Neural cell (in vitro differentiated cells): ENCODE results near the gene COL5A1.

Experiments
- EP300 ChIP-seq: fragments of 450-650 bp; conservative IDR thresholded peaks from 2 replicates; pipeline ENCODE4 v1.6.1; 2014; ENCODE audit warnings: antibody characterized with exemption, mild to moderate bottlenecking, moderate library complexity; ENCODE audit not compliant: poor library complexity, severe bottlenecking
- EZH2 ChIP-seq: fragments of 200-600, 300-800 bp; shearing (Covaris generic), sonication (generic); IDR thresholded peaks from 2 replicates; pipeline ENCODE4 v1.6.1; 2014; ENCODE audit warnings: antibody characterized with exemption, low read length, borderline replicate concordance, mild to moderate bottlenecking; ENCODE audit not compliant: insufficient read depth, poor library complexity, severe bottlenecking
- MXI1 ChIP-seq: fragments of 450-650 bp; conservative IDR thresholded peaks from 2 replicates; pipeline ENCODE4 v1.6.1; 2014; ENCODE audit warnings: antibody characterized with exemption, mild to moderate bottlenecking; ENCODE audit not compliant: poor library complexity, severe bottlenecking
- POLR2AphosphoS5 ChIP-seq: IDR thresholded peaks from 2 replicates; pipeline ENCODE4 v1.6.1; 2012
- RAD21 ChIP-seq: fragments of 450-650 bp; conservative IDR thresholded peaks from 2 replicates; pipeline ENCODE4 v1.6.1; 2014; ENCODE audit warnings: antibody characterized with exemption, mild to moderate bottlenecking, moderate library complexity
- SMC3 ChIP-seq: fragments of 450-650 bp; conservative IDR thresholded peaks from 2 replicates; pipeline ENCODE4 v1.6.1; 2014; ENCODE audit warnings: antibody characterized with exemption, mild to moderate bottlenecking, moderate library complexity; ENCODE audit not compliant: poor library complexity
- TAF1 ChIP-seq: IDR thresholded peaks from 2 replicates; pipeline ENCODE4 v1.6.1; 2012; ENCODE audit warnings: low read depth
- TF ChIP-seq, protein P1 (sequence below): fragments of 450-650 bp; IDR thresholded peaks from 2 replicates; pipeline ENCODE4 v1.5.1; 2014; ENCODE audit warnings: antibody characterized with exemption, mild to moderate bottlenecking, moderate library complexity; ENCODE audit not compliant: poor library complexity, severe bottlenecking
- TF ChIP-seq, protein P2 (sequence below): IDR thresholded peaks from 2 replicates; pipeline ENCODE4 v1.6.1; 2012; ENCODE audit warnings: borderline replicate concordance

DNA sequence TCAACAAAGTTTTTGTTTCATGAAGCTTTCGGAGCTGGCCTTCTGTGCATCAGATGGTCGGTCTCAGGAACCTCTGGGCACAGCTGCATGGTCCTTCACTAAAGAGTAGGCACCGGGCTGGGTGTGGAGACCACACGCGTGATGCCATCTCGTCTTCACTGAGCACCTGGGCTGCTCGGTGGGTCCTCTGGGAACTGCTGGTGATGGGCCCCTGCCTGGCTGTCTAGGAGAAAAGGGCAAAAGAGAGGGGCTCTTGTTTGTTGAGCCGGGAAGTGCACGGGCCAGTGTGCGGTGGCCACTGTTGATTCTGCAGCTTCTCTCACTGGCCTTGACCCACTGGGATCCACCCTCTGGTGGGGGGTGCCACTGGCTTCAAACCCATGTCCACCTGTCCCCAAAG, 46.0 kb downstream of the COL5A1 start:
- TF ChIP-seq, protein P1, sequence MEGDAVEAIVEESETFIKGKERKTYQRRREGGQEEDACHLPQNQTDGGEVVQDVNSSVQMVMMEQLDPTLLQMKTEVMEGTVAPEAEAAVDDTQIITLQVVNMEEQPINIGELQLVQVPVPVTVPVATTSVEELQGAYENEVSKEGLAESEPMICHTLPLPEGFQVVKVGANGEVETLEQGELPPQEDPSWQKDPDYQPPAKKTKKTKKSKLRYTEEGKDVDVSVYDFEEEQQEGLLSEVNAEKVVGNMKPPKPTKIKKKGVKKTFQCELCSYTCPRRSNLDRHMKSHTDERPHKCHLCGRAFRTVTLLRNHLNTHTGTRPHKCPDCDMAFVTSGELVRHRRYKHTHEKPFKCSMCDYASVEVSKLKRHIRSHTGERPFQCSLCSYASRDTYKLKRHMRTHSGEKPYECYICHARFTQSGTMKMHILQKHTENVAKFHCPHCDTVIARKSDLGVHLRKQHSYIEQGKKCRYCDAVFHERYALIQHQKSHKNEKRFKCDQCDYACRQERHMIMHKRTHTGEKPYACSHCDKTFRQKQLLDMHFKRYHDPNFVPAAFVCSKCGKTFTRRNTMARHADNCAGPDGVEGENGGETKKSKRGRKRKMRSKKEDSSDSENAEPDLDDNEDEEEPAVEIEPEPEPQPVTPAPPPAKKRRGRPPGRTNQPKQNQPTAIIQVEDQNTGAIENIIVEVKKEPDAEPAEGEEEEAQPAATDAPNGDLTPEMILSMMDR = no peak
- no peak for TF ChIP-seq MXI1
- no peak for TF ChIP-seq EZH2
- no peak for TF ChIP-seq POLR2AphosphoS5
- no peak for TF ChIP-seq TAF1
- no peak for TF ChIP-seq EP300
- TF ChIP-seq RAD21 = no peak
- TF ChIP-seq, protein P2, sequence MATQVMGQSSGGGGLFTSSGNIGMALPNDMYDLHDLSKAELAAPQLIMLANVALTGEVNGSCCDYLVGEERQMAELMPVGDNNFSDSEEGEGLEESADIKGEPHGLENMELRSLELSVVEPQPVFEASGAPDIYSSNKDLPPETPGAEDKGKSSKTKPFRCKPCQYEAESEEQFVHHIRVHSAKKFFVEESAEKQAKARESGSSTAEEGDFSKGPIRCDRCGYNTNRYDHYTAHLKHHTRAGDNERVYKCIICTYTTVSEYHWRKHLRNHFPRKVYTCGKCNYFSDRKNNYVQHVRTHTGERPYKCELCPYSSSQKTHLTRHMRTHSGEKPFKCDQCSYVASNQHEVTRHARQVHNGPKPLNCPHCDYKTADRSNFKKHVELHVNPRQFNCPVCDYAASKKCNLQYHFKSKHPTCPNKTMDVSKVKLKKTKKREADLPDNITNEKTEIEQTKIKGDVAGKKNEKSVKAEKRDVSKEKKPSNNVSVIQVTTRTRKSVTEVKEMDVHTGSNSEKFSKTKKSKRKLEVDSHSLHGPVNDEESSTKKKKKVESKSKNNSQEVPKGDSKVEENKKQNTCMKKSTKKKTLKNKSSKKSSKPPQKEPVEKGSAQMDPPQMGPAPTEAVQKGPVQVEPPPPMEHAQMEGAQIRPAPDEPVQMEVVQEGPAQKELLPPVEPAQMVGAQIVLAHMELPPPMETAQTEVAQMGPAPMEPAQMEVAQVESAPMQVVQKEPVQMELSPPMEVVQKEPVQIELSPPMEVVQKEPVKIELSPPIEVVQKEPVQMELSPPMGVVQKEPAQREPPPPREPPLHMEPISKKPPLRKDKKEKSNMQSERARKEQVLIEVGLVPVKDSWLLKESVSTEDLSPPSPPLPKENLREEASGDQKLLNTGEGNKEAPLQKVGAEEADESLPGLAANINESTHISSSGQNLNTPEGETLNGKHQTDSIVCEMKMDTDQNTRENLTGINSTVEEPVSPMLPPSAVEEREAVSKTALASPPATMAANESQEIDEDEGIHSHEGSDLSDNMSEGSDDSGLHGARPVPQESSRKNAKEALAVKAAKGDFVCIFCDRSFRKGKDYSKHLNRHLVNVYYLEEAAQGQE = no peak
- no peak for TF ChIP-seq SMC3
